ENCODE results near the gene SIPA1.

The SIPA1 gene

GRCh38 chr11:65640483-65641296 is 2.8 kb downstream of the SIPA1 start:
- DNase-seq (ENCODE audit: extremely low spot score): no peak
- CTCF ChIA-PET: interaction anchor here (1.0 to 5.7 kb wide), 4 partner anchors 8 to 249 kb away, joined by 3 to 54 read pairs (median 4); no protein-coding TSS in a partner anchor
- POLR2A ChIA-PET: interaction anchor here (5.2 kb wide), 1 partner anchor 12 kb away, joined by 31 read pairs; no protein-coding TSS in a partner anchor
- no peak for TF ChIP-seq CTCF (IDR thresholded peaks at IDR 0.05; ENCODE audit: control extremely low read depth, extremely low read depth, low read depth, missing control alignments)

GRCh38 chr11:65641297-65642013 is 3.6 kb downstream of the SIPA1 start:
- POLR2A ChIA-PET: interaction anchor here (5.2 kb wide), 1 partner anchor 11 kb away, joined by 31 read pairs; no protein-coding TSS in a partner anchor
- TF ChIP-seq CTCF (IDR thresholded peaks at IDR 0.05; ENCODE audit: control extremely low read depth, extremely low read depth, low read depth, missing control alignments): no peak
- no peak for DNase-seq (ENCODE audit: extremely low spot score)
- CTCF ChIA-PET: interaction anchor here (1.5 to 5.7 kb wide), 3 partner anchors 8 to 101 kb away, joined by 3 to 54 read pairs (median 6); no protein-coding TSS in a partner anchor

- no peak for DNase-seq (ENCODE audit: extremely low spot score)
- TF ChIP-seq CTCF (IDR thresholded peaks at IDR 0.05; ENCODE audit: control extremely low read depth, extremely low read depth, low read depth, missing control alignments): no peak
- CTCF ChIA-PET: interaction anchor here (1.2 to 5.7 kb wide), 3 partner anchors 11 to 102 kb away, joined by 4 to 54 read pairs (median 6); no protein-coding TSS in a partner anchor
- POLR2A ChIA-PET: interaction anchor here (5.2 kb wide), 1 partner anchor 10 kb away, joined by 31 read pairs; no protein-coding TSS in a partner anchor
These were observed 4.2 kb downstream of the SIPA1 start for GRCh38 chr11:65642014-65642671.

- ChIA-PET POLR2A (no interaction called here), CTCF (interaction anchor here (1.0 kb wide), 1 partner anchor 18 kb away, joined by 3 read pairs; no protein-coding TSS in a partner anchor)
- no peak for TF ChIP-seq CTCF (IDR thresholded peaks at IDR 0.05; ENCODE audit: control extremely low read depth, extremely low read depth, low read depth, missing control alignments)
These were observed 6.1 kb downstream of the SIPA1 start for GRCh38 chr11:65643971-65644370.

GRCh38 chr11:65644837-65645236 is 6.9 kb downstream of the SIPA1 start:
- DNase-seq (ENCODE audit: extremely low spot score): no peak
- POLR2A ChIA-PET: no interaction called here
- no peak for TF ChIP-seq CTCF (IDR thresholded peaks at IDR 0.05; ENCODE audit: control extremely low read depth, extremely low read depth, low read depth, missing control alignments)
- CTCF ChIA-PET: interaction anchor here (1.0 to 1.1 kb wide), 2 partner anchors 19 to 103 kb away, joined by 3 read pairs; no protein-coding TSS in a partner anchor

More at GRCh38 chr11:65643971-65644370, 6.1 kb downstream of the SIPA1 start:
- DNase-seq (ENCODE audit: extremely low spot score): no peak

- no peak for DNase-seq (ENCODE audit: extremely low spot score)
- CTCF ChIA-PET: no interaction called here
- POLR2A ChIA-PET: no interaction called here
- no peak for TF ChIP-seq CTCF (IDR thresholded peaks at IDR 0.05; ENCODE audit: control extremely low read depth, extremely low read depth, low read depth, missing control alignments)
These were observed 7.8 kb downstream of the SIPA1 start for GRCh38 chr11:65645710-65646109.
